ENCODE results near the gene HSPBAP1. TPM values are rescaled to one million over a fixed set of nuclear protein-coding genes. Genes with fewer than 3 reads are reported as not detected.

Gene HSPBAP1
- total and polyA plus RNA-seq, 9 of the 15 experiments (the other 6 are each of a cell fraction or from before 2014, with no cell fraction given): 2.1 to 4.5 (median 3.4) TPM

- FAIRE-seq (no peak), DNase-seq (ENCODE audit: extremely low read depth in 1 of 4, low spot score in 3 of 4) (no peak), ATAC-seq (no peak)
- Histone ChIP-seq H3K4me3 (no peak overlapping the region), H3K27ac (ENCODE audit: extremely low read depth, low read depth, low read length) (no peak overlapping the region), H3K9me3 (replicated peaks; ENCODE audit: control insufficient read depth, insufficient read depth, low read depth, low read length) (no peaks in the 10 kb centered on the region), H3K27me3 (ENCODE audit: control insufficient read depth in 2 of 2, insufficient read depth in 2 of 2, low read length in 2 of 2) (no peaks in the 10 kb centered on the region), H3K9ac (ENCODE audit: insufficient read depth in 1 of 2, low read depth in 2 of 2, low read length in 2 of 2) (no peak overlapping the region), H3K4me2 (ENCODE audit: insufficient read depth, low read length) (no peak overlapping the region), H3K9me1 (ENCODE audit: control insufficient read depth, insufficient read depth, low read length) (no peaks in the 10 kb centered on the region), H3K36me3 (ENCODE audit: control insufficient read depth, insufficient read depth, low read length) (no peaks in the 10 kb centered on the region), H3K79me2 (ENCODE audit: control insufficient read depth, insufficient read depth, low read length) (no peaks in the 10 kb centered on the region), H4K20me1 (replicated peaks; ENCODE audit: control insufficient read depth, insufficient read depth, low read length) (no peaks in the 10 kb centered on the region), H2AFZ (ENCODE audit: low read depth, low read length) (no peak overlapping the region), H3K4me1 (replicated peaks in 1 of 2; ENCODE audit: control insufficient read depth in 2 of 2, insufficient read depth in 2 of 2, low read length in 2 of 2) (no peaks in the 10 kb centered on the region; a peak in 1 of 5 replicates)
- ChIA-PET CTCF (ENCODE audit: low intra/inter-chr PET ratio) (interaction anchor here (0.5 kb wide), 1 partner anchor 16 kb away, joined by 4 read pairs; no protein-coding TSS in a partner anchor), POLR2A (interaction anchor here (0.6 kb wide), 1 partner anchor 498 kb away, joined by 3 read pairs; no protein-coding TSS in a partner anchor)
- intact Hi-C loops (cut with micrococcal nuclease) (no loop called here), in situ Hi-C loops (cut with MboI) (no loop called here)
- TF ChIP-seq NUFIP1 (IDR thresholded peaks at IDR 0.05; ENCODE audit: partially characterized antibody): no peak
- no peak for TF ChIP-seq FOXP4 (CRISPR knock-in tag; IDR thresholded peaks at IDR 0.05; ENCODE audit: borderline replicate concordance)
- no peak for TF ChIP-seq ZNF232 (CRISPR knock-in tag; IDR thresholded peaks at IDR 0.05)
- BruUV-seq (replicated peaks): no TSS peak
- WGBS (ENCODE audit: insufficient coverage, low coverage, missing lambda C conversion rate): 30% methylated on average over 3 of the region's 4 CpGs
These were observed 31.8 kb upstream of the HSPBAP1 start for GRCh38 chr3:122825460-122825859.
